ENCODE data around the gene AGAP1. TPM values are rescaled to one million over a fixed set of nuclear protein-coding genes. Genes with fewer than 3 reads are reported as not detected.

AGAP1 gene
- total RNA-seq, 6 experiments from 2014 or later: 8.1 to 11.2 (median 9.8) TPM

- Histone ChIP-seq H3K9me3 (no peaks in the 10 kb centered on the region), H3K36me3 (no peaks in the 10 kb centered on the region), H3K4me1 (peaks cover 0 to 13% (median 2%) of the 10 kb centered on the region in 4 donors), H3K27me3 (no peaks in the 10 kb centered on the region), H3K4me3 (no peak overlapping the region), H3K27ac (no peak overlapping the region)
- WGBS (ENCODE audit: insufficient coverage, low coverage, low lambda C conversion rate, missing lambda C conversion rate): 97% methylated on average over 6 of the region's 8 CpGs
- TF ChIP-seq POLR2A (IDR thresholded peaks at IDR 0.05): no peak
- no peak for TF ChIP-seq CTCF (IDR thresholded peaks at IDR 0.05)
- DNase-seq (no peak), ATAC-seq (no peak)
- intact Hi-C loops (cut with DNase I): no loop called here
Measured at GRCh38 chr2:235550946-235551345, 57.1 kb downstream of the AGAP1 start.

GRCh38 chr2:235551965-235552364 is 58.1 kb downstream of the AGAP1 start:
- peak; percentile 95 to 98 (median 96) for ATAC-seq
- TF ChIP-seq CTCF (IDR thresholded peaks at IDR 0.05) (peak; percentile 56 to 77 (median 68)), POLR2A (IDR thresholded peaks at IDR 0.05) (no peak)
- intact Hi-C loops (cut with DNase I): no loop called here
- H3K4me3 ChIP-seq: no peak overlapping the region
- H3K27ac ChIP-seq: no peak overlapping the region
- peak; percentile 66 to 81 (median 74) for DNase-seq
- WGBS (ENCODE audit: insufficient coverage, low coverage, low lambda C conversion rate, missing lambda C conversion rate): 11% methylated on average over 8 of the region's 8 CpGs
- peaks cover 0 to 13% (median 2%) of the 10 kb centered on the region in 4 donors for H3K4me1 ChIP-seq
- H3K9me3 ChIP-seq: no peaks in the 10 kb centered on the region
- H3K36me3 ChIP-seq: no peaks in the 10 kb centered on the region
- H3K27me3 ChIP-seq: no peaks in the 10 kb centered on the region

GRCh38 chr2:235552671-235553070 is 58.8 kb downstream of the AGAP1 start:
- peak in 1 of 3 donors; percentile 23 for DNase-seq
- 67% methylated on average over 1 of the region's 3 CpGs for WGBS (ENCODE audit: insufficient coverage, low coverage, low lambda C conversion rate, missing lambda C conversion rate)
- Histone ChIP-seq H3K9me3 (no peaks in the 10 kb centered on the region), H3K27me3 (no peaks in the 10 kb centered on the region), H3K4me1 (peaks cover 0 to 13% (median 2%) of the 10 kb centered on the region in 4 donors), H3K36me3 (no peaks in the 10 kb centered on the region), H3K27ac (no peak overlapping the region), H3K4me3 (no peak overlapping the region)
- TF ChIP-seq POLR2A (IDR thresholded peaks at IDR 0.05) (no peak), CTCF (IDR thresholded peaks at IDR 0.05) (no peak)
- intact Hi-C loops (cut with DNase I): no loop called here
- no peak for ATAC-seq

- no peak for TF ChIP-seq CTCF (IDR thresholded peaks at IDR 0.05)
- H3K36me3 ChIP-seq: no peaks in the 10 kb centered on the region
- H3K27me3 ChIP-seq: no peaks in the 10 kb centered on the region
- intact Hi-C loops (cut with DNase I): no loop called here
- 54% methylated on average over 5 of the region's 6 CpGs for WGBS (ENCODE audit: insufficient coverage, low coverage, low lambda C conversion rate, missing lambda C conversion rate)
- no peaks in the 10 kb centered on the region for H3K9me3 ChIP-seq
- peaks cover 0 to 13% (median 2%) of the 10 kb centered on the region in 4 donors for H3K4me1 ChIP-seq
- no peak overlapping the region for H3K4me3 ChIP-seq
- no peak overlapping the region for H3K27ac ChIP-seq
- ATAC-seq (peak in 1 of 4 donors; percentile 34), DNase-seq (peak in 1 of 3 donors; percentile 40)
Measured at GRCh38 chr2:235553291-235553690, 59.4 kb downstream of the AGAP1 start.

GRCh38 chr2:235553696-235554100 is 59.9 kb downstream of the AGAP1 start:
- Histone ChIP-seq H3K9me3 (no peaks in the 10 kb centered on the region), H3K27me3 (no peaks in the 10 kb centered on the region), H3K4me3 (no peak overlapping the region), H3K27ac (no peak overlapping the region), H3K36me3 (no peaks in the 10 kb centered on the region), H3K4me1 (peaks cover 0 to 13% (median 2%) of the 10 kb centered on the region in 4 donors)
- WGBS (ENCODE audit: insufficient coverage, low coverage, low lambda C conversion rate, missing lambda C conversion rate): 63% methylated on average over 1 of the region's 13 CpGs
- intact Hi-C loops (cut with DNase I): no loop called here
- no peak for ATAC-seq
- peak in 1 of 3 donors; percentile 31 for DNase-seq
- TF ChIP-seq CTCF (IDR thresholded peaks at IDR 0.05) (no peak), POLR2A (IDR thresholded peaks at IDR 0.05) (no peak)

Measured in right lobe of liver (tissue), 6 donors.